ENCODE results near the gene COMTD1.

GRCh38 chr10:75187961-75188426 is 47.8 kb downstream of the COMTD1 start:
- TF ChIP-seq, protein P1, sequence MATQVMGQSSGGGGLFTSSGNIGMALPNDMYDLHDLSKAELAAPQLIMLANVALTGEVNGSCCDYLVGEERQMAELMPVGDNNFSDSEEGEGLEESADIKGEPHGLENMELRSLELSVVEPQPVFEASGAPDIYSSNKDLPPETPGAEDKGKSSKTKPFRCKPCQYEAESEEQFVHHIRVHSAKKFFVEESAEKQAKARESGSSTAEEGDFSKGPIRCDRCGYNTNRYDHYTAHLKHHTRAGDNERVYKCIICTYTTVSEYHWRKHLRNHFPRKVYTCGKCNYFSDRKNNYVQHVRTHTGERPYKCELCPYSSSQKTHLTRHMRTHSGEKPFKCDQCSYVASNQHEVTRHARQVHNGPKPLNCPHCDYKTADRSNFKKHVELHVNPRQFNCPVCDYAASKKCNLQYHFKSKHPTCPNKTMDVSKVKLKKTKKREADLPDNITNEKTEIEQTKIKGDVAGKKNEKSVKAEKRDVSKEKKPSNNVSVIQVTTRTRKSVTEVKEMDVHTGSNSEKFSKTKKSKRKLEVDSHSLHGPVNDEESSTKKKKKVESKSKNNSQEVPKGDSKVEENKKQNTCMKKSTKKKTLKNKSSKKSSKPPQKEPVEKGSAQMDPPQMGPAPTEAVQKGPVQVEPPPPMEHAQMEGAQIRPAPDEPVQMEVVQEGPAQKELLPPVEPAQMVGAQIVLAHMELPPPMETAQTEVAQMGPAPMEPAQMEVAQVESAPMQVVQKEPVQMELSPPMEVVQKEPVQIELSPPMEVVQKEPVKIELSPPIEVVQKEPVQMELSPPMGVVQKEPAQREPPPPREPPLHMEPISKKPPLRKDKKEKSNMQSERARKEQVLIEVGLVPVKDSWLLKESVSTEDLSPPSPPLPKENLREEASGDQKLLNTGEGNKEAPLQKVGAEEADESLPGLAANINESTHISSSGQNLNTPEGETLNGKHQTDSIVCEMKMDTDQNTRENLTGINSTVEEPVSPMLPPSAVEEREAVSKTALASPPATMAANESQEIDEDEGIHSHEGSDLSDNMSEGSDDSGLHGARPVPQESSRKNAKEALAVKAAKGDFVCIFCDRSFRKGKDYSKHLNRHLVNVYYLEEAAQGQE (IDR thresholded peaks at IDR 0.05; ENCODE audit: low read depth, low read length), result no peak
- TF ChIP-seq BRCA1 (IDR thresholded peaks at IDR 0.05; ENCODE audit: low read depth, low read length), result no peak
- TF ChIP-seq, protein P2, sequence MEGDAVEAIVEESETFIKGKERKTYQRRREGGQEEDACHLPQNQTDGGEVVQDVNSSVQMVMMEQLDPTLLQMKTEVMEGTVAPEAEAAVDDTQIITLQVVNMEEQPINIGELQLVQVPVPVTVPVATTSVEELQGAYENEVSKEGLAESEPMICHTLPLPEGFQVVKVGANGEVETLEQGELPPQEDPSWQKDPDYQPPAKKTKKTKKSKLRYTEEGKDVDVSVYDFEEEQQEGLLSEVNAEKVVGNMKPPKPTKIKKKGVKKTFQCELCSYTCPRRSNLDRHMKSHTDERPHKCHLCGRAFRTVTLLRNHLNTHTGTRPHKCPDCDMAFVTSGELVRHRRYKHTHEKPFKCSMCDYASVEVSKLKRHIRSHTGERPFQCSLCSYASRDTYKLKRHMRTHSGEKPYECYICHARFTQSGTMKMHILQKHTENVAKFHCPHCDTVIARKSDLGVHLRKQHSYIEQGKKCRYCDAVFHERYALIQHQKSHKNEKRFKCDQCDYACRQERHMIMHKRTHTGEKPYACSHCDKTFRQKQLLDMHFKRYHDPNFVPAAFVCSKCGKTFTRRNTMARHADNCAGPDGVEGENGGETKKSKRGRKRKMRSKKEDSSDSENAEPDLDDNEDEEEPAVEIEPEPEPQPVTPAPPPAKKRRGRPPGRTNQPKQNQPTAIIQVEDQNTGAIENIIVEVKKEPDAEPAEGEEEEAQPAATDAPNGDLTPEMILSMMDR (IDR thresholded peaks at IDR 0.05 in 2 of 3, conservative IDR thresholded peaks at IDR 0.05 in 1 of 3; ENCODE audit: control insufficient read depth in 2 of 3, extremely low read depth in 1 of 3, insufficient read depth in 1 of 3, low read depth in 3 of 3, low read length in 3 of 3), result peak; percentile 75 to 81 (median 79)
- TF ChIP-seq TAF1 (IDR thresholded peaks at IDR 0.05; ENCODE audit: borderline replicate concordance, low read depth, low read length), result no peak
- no peak for TF ChIP-seq PAX5 (IDR thresholded peaks at IDR 0.05; ENCODE audit: borderline replicate concordance, low read depth, low read length)

All from GM12878 (cell line).